Stimulated activated CD4-positive, alpha-beta T cell treated with anti-CD3 and anti-CD28 coated beads, Interleukin-1b, Interleukin-23, amount 100 ng/mL, for 4 hours (primary cell): ENCODE measurements around the gene AMMECR1.

Experiments used
- DNase-seq, 2 donors: peaks; one replicate each; pipeline ENCODE4 v3.0.0-alpha.2; 2020; ENCODE audit warnings: low read depth in 2 of 2

AMMECR1 gene

DNA sequence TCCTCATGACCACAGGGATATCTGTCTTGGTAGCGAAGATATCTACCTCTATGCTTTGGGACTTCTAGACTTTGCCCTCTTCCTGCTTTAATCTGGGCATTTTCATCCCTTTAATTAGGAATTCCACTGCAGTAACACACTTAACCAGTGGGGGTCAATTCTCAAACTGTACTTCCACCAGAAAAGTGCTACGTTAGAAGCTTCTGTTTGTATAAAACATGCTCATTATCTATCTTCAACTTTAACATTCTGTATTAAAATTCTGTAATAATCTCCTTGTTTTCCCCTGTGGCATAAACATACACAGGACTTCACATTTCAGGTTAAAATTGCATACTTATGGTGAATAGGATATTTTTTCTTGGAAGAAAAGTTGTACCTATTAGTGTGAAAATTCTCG is 105.6 kb downstream of the AMMECR1 start:
- DNase-seq = no peak

- no peak for DNase-seq
Observed at GRCh38 chrX:110211340-110211739, 106.5 kb downstream of the AMMECR1 start.

- DNase-seq = no peak
Observed at GRCh38 chrX:110210417-110211139, 107.3 kb downstream of the AMMECR1 start.

DNA sequence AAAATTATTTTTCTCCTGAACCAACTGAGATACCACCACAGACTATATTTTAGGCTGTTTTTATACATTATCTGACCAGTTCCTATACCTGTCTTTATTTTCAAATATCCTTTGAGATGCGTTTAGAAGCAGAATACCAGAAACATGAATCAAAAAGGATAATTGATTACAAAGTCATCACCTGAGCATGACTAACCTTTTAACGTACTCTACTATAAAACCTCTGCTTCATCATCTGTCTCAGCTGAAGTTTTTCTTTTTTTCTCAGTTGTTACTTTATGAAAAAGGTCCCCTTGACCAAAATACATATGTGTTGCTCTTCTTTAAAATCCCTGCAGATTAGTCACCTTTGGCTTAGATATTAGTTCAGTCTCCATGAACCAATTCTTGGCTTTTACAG is 109.8 kb downstream of the AMMECR1 start:
- DNase-seq = no peak

- no peak for DNase-seq
Observed at GRCh38 chrX:110204986-110205385, 112.9 kb downstream of the AMMECR1 start.

DNA sequence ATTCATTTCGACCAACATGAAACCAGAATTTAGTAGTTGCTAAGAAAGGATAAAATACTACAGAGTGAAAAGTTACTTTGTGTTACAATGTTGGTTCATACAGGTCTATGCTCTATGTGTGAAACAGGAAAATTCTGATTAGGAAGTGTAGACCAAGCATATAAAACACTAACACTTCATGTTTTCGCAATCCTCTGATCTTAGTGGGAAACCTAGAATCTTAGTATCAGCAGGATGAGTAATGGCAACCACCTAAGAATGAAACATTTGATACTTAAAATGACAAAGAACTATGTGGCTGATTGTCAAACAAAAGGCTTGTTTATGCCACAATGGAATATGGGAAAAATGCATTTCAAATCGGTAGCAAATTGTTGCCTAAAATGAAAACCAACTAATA is 116.1 kb downstream of the AMMECR1 start:
- DNase-seq = no peak

- DNase-seq = no peak
Observed at GRCh38 chrX:110194977-110195376, 122.9 kb downstream of the AMMECR1 start.

DNA sequence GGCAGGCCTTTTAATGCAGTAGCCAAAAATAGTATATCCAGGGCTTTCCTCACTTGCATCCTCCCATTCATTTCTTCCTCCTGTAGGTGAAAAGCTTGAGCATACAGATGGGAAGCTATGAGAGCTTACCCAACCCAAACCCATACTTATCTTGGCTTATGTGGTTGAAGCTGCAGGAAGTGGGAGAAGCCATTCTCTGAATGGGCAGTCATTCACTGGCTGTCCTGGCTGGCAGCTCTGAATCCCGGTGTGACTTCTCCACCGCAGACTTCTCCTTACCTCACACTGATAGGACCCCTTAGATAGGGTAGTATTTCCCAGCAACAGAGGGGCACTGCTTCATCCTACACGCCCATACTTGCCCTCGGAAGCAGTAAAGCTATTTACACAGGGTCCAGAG is 125.4 kb downstream of the AMMECR1 start:
- DNase-seq = no peak

DNA sequence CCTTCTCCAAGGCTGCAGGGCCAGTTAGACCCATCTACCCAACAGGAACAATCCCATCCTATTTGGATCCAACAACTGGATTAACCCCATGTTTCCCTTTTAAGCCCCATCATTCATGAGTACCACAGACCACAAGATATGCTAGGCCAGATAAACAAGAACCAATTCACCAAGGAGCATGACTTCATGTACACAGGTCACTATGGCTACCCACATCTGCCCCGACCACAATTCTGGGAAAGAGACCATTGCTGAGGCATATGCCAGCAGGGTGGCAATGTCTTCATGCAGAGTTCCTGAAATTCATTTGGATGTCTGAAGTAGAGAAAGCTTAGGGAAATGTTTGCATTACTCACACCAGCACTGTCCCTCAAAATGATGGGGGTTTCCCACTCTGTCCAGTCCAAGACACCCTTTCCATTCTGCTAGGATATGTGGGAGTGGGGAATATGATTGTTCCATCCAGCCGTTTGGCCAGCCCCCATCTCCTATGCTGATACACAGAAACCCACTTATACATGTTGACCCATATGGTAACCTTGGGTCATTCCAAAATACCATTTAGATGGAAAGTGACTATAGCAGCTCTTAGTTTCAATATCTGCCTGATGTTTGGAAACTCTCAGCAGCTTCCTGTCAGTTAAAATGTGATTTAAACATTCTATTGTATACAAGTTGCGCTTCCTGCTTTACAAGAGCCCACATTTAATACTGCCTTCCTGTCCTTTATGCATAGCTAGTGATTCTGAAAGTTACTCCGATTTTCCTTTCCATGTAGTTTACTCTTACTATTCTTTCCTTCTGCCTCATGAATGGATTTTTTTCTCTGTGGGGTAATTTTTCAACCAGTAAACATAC is 129.0 kb downstream of the AMMECR1 start:
- DNase-seq = no peak

DNA sequence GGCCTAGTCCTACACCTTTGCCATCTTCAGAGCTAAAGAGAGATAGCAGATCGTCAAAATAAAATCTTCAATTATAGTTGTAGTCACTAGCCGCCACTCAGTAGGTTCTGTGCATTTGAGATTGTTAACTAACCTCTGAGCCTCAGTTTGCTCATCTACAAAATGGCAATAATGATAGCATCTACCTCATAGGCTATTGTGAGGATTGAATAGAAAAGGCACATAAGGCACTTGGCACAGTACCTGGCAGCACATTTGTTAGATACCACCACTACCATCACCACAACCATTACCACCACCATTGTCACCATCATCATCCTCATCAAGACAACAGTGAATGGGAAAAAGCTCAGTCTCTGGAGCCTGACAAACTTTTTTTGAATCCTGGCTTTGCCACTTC is 134.6 kb downstream of the AMMECR1 start:
- no peak for DNase-seq

DNA sequence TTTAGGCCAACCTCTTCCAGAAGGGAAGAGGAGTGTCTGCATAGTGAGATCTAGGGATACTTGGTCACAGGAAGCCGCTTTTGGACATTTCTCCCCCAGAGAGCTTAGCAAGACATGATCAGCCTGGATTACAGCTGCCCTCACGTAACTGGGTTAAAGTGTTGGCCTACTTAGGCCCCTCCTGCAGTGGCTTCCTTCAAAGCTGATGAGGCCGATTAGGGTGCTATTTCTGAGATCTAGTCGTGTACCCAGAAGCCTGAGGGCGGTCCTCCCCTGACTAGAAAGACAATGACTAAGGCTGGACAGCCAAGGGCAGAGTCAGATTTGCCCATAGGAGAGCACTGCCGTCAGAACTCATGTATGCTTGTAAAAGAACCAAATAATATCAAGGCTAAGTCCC is 135.0 kb downstream of the AMMECR1 start:
- DNase-seq = no peak

DNA sequence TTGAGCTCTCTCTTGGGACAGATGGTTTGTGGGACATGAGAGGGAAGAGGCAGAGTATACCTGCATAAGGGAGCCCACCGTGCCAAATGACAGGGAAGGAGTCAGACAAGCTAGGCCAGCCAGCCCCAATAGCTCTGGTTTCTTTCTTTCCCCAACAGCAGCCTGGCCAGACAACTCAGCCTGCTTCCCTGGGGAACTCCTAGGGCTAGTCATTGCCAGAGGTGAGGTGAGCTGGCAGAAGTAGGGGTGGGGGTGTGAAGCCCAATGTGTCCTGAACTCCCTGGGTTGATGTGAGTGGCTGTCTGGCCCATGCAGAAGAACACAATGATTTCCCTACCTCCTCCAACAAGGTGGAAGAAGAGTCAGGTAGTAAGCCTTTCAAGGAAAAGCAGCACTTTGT is 135.5 kb downstream of the AMMECR1 start:
- DNase-seq = no peak

GRCh38 chrX:110181459-110182137 is 136.3 kb downstream of the AMMECR1 start:
- no peak for DNase-seq

DNA sequence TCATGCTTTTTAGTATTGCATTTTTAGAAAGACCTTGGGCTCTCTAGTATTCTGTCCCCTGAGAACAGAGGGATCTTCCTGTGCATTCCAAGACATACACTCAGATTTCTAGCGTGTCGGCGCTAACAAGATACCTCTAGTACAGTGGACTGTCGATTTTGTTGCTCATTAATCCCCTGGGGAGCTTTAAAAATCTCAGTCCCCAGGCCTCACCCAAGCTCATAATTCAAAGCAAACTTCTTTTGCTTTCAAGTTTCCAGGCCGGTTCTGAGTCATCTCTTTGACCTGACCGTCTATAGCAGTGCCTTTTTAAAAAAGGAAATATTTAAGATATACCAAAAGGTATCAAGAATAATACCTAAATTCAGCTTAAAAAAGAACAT is 137.0 kb downstream of the AMMECR1 start:
- DNase-seq = no peak

- no peak for DNase-seq
Observed at GRCh38 chrX:110180176-110180927, 137.5 kb downstream of the AMMECR1 start.

DNA sequence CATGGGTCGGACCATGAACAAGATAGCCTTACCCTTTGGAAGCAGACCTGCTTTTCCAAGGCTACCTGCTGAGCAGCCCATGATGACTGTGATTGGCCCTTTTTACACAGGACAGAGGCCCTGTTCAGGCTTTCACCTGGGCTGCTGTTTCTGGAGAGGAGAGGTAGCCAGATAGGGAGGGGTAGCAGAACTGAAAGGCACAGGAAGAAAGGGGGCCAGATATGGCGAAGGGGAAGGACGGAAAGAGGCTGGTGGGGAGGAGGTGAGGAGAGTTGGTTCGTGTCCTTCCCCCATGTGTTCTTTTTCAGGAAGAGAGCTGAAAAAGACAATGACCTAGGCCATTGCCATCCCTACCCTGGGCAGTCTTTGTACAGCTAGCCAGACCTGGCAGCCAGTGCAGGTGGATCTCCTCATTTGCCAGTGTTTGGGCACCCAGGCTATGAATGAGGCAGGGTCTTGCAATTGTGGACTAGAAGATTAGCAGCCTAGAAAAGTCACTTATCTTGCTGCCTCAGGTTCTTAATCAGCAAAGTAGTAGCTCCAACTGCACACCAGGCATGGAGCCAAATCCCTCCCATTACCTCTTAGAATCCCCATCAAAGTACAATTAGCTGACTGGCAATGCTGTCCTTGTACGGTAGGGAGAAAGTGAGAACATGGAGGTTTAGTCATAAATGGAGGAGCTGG is 139.6 kb downstream of the AMMECR1 start:
- DNase-seq = no peak

DNA sequence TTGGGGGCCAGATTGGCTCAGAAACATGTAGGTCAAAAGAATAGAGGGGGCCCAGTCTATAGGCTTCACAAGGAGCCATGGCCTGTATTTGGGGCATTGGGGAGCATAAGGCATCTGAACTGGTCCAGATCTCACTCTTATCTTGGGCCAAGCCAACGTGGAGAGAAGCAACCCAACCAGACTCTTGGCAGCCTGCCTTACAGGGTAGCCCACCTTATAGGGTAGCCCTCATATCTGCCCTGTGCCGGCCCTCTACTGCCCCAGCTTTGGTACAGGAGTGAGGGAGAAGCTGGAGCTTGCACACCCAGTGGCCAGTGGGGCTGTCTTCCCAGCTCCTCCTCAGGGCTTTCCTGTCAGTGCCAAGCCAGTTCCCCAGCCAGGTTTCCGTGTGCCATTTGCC is 142.2 kb downstream of the AMMECR1 start:
- no peak for DNase-seq

DNA sequence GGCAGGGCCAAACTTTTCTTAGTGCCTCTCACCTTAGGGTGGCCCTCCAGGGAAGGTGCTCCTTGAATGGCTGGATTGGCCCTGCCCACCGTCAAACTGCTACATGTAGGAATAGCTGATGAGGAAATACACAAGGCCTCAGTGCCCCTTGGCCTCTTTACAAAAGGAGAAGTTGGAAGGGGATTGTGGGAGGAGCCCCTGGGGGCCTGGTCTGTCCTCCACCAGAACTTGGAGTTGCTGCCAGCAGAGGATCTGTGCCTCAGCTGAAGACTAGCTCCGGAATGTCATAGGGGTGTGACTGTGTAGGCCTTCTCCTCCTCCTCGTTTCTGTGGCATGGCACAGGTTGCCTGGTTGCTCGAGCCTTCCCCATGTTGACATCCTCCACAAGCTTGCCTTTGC is 142.7 kb downstream of the AMMECR1 start:
- DNase-seq = no peak

- no peak for DNase-seq
Observed at GRCh38 chrX:110173192-110174175, 144.4 kb downstream of the AMMECR1 start.

DNA sequence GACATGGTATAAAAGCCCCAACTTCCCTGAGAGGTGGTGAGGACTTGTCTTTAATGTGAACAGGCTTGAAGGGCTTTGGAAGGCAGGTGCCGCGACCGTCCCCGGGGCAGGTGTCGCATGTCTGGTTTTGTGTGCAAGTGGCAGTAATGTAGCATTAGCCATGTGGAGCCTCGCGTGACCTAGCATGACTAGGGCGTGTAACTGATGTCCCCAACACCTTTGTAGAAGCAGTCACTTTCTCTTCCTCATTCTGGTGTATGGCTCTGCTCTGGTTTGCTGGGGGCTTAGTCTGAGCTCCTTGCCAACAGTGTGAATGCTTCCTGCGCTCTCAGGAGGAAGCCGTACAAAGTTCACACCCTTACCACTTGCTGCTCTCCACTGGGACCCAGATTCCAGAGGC is 145.7 kb downstream of the AMMECR1 start:
- DNase-seq = no peak
